Measurements from ENCODE around the gene IL3.

Gene IL3

DNA sequence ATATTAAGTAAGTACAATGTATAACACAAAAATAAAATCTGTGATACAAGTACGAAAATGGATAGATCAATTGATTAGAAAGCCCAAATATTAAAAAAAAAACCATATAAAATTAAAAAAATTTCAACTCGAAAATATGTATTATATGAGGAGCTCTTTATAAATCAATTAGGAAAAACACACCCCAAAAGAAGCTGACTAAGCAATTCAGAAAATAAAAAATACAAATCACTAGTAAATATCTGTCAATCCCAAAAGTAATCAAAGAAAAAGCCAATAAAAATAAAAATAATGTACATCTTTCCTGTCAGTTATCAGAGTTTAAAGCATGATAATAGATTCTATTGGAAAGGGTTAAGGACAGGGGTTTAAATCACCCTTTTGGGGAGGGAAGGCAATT, 38.8 kb upstream of the IL3 start:
- TF ChIP-seq, protein P1, sequence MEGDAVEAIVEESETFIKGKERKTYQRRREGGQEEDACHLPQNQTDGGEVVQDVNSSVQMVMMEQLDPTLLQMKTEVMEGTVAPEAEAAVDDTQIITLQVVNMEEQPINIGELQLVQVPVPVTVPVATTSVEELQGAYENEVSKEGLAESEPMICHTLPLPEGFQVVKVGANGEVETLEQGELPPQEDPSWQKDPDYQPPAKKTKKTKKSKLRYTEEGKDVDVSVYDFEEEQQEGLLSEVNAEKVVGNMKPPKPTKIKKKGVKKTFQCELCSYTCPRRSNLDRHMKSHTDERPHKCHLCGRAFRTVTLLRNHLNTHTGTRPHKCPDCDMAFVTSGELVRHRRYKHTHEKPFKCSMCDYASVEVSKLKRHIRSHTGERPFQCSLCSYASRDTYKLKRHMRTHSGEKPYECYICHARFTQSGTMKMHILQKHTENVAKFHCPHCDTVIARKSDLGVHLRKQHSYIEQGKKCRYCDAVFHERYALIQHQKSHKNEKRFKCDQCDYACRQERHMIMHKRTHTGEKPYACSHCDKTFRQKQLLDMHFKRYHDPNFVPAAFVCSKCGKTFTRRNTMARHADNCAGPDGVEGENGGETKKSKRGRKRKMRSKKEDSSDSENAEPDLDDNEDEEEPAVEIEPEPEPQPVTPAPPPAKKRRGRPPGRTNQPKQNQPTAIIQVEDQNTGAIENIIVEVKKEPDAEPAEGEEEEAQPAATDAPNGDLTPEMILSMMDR (conservative IDR thresholded peaks at IDR 0.05; ENCODE audit: low read depth, low read length) = no peak
- DNase-seq (ENCODE audit: low read depth) = no peak

DNA sequence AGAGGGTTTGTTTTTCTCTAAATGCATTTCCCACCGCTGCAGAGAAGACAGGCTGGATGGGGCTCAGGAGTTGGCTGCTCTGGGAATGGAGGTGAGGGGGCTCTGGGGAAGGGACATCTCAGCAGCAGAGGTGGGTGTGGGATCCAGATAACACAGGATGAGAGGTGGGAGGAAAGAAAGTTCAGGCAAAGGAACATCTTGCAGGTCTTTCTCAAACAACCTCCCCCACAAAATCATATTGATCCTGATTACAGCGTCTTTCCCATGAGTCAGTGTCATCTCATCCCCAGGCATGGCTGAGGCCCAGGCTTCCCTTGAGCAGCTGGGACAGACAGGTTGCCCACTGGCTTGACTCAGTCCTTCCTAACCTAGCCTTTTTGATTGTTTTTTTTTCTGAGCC, 37.7 kb upstream of the IL3 start:
- H3K4me3 ChIP-seq (ENCODE audit: low read length) = no peak overlapping the region
- TF ChIP-seq, protein P1 (conservative IDR thresholded peaks at IDR 0.05; ENCODE audit: low read depth, low read length) = no peak
- no peak for DNase-seq (ENCODE audit: low read depth)

More for the DNA sequence above, 38.8 kb upstream of the IL3 start:
- no peak overlapping the region for H3K4me3 ChIP-seq (ENCODE audit: low read length)

- DNase-seq (ENCODE audit: low read depth) = no peak
- TF ChIP-seq, protein P1 (conservative IDR thresholded peaks at IDR 0.05; ENCODE audit: low read depth, low read length) = no peak
- H3K4me3 ChIP-seq (ENCODE audit: low read length) = no peak overlapping the region
Measured at GRCh38 chr5:132023258-132024116, 37.0 kb upstream of the IL3 start.

GRCh38 chr5:132024117-132024435, 36.4 kb upstream of the IL3 start:
- TF ChIP-seq, protein P1 (conservative IDR thresholded peaks at IDR 0.05; ENCODE audit: low read depth, low read length) = no peak
- DNase-seq (ENCODE audit: low read depth) = no peak
- H3K4me3 ChIP-seq (ENCODE audit: low read length) = no peak overlapping the region

DNA sequence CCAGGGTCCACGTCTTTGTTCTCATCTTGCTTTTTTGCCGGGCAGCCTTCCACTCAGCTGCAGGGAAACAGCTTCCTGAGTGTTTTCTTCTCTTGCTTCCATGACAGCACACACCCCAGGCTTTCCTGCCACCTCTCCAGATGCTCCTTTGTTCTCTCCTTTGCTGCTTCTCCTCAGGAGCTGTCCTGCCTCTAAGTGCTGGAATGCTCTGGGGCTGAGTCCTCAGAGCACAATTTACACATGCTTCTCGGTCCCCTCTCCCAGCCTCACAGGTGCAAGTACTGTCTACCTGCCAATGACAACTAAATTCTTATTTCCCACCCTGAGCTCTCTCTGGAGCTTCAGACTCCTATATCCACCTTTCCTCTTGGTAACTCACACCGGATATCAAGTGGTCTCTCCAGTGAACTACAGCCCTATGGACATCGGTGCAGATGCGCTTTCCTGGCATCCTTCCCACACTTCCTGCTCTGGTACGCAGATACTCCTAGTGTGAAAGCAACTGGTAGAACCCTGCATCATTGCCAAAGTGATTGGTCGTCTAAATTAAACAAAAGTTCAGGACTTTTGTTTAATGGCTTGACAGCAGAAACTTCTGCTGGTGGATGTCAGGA, 35.6 kb upstream of the IL3 start:
- DNase-seq (ENCODE audit: low read depth) = no peak
- TF ChIP-seq, protein P1 (conservative IDR thresholded peaks at IDR 0.05; ENCODE audit: low read depth, low read length) = no peak
- no peak overlapping the region for H3K4me3 ChIP-seq (ENCODE audit: low read length)

DNA sequence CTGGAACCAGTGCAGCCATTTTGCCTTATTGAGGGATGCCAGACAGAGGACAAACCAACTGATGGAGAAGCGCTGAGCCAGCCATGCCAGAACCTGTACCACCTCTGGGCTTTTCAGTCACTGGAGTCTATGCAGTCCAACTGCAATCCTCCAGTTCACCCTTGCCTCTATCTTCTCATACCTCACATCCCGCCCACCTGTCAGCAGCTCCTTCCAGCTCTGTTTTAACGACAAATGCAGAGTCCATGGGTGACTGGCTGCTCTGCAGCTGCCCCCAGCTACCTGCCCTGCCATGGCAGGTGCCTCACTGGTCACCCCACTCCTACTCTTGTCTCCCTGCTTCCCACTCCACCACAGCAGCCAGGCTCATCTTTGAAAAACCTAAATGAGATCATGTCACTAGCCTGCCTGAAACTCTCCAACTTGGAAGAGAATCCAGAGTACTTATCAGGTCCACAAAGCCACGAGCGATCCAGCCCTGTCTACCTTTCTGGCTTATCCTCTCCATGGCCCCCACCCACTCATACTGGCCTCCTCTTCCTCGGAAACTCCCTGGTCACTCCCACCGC, 35.0 kb upstream of the IL3 start:
- H3K4me3 ChIP-seq (ENCODE audit: low read length) = no peak overlapping the region
- TF ChIP-seq, protein P1 (conservative IDR thresholded peaks at IDR 0.05; ENCODE audit: low read depth, low read length) = no peak
- no peak for DNase-seq (ENCODE audit: low read depth)
